ENCODE measurements around the gene PLA2G15. TPM values are rescaled to one million over a fixed set of nuclear protein-coding genes. Genes with fewer than 3 reads are reported as not detected.

The PLA2G15 gene
- polyA plus RNA-seq, 2 of the 4 experiments (the other 2 are of a cell fraction): 4.8 to 8.7 TPM

- no peak for FAIRE-seq
- 86% methylated on average over 4 of the region's 4 CpGs for WGBS (ENCODE audit: missing lambda C conversion rate)
- POLR2A ChIA-PET: no interaction called here
Measured at GRCh38 chr16:68217506-68217905, 27.7 kb upstream of the PLA2G15 start.

GRCh38 chr16:68219725-68220351, 25.3 kb upstream of the PLA2G15 start:
- H3K4me1 ChIP-seq: no peaks in the 10 kb centered on the region
- FAIRE-seq (no peak), ATAC-seq (no peak), DNase-seq (ENCODE audit: low read depth in 1 of 2, low spot score in 1 of 2) (no peak)
- CTCF ChIA-PET: interaction anchor here (0.9 to 4.8 kb wide), 3 partner anchors 8 to 20 kb away, joined by 3 to 25 read pairs (median 8); no protein-coding TSS in a partner anchor
- 0 out of 6 replicates have a peak overlapping the region, but pooled peaks of 1 of the 2 experiments have one; percentile 25 for H3K27ac ChIP-seq
- 0 out of 3 replicates have a peak overlapping the region, but pooled peaks have one; percentile 36 for H3K4me2 ChIP-seq
- no peak overlapping the region for H3K4me3 ChIP-seq
- WGBS (ENCODE audit: missing lambda C conversion rate): 90% methylated on average over 6 of the region's 6 CpGs
- POLR2A ChIA-PET: no interaction called here
- H3K9me3 ChIP-seq: no peaks in the 10 kb centered on the region
- TF ChIP-seq CHD2 (IDR thresholded peaks at IDR 0.05; ENCODE audit: low read length, partially characterized antibody) (no peak), PHF8 (IDR thresholded peaks at IDR 0.05; ENCODE audit: borderline replicate concordance, low read depth) (no peak), CBX2 (IDR thresholded peaks at IDR 0.05; ENCODE audit: borderline replicate concordance, low read depth) (no peak), RCOR1 (IDR thresholded peaks at IDR 0.05; ENCODE audit: low read depth, low read length) (no peak), ZSCAN20 (CRISPR knock-in tag; IDR thresholded peaks at IDR 0.05) (no peak), RAD21 (conservative IDR thresholded peaks at IDR 0.05 in 1 of 2, IDR thresholded peaks at IDR 0.05 in 1 of 2) (no peak), ZFP36 (IDR thresholded peaks at IDR 0.05; ENCODE audit: borderline replicate concordance, partially characterized antibody) (no peak), HOXB5 (CRISPR knock-in tag; IDR thresholded peaks at IDR 0.05) (no peak), REST (IDR thresholded peaks at IDR 0.05) (no peak), EHF (CRISPR knock-in tag; IDR thresholded peaks at IDR 0.05) (no peak), MAX (IDR thresholded peaks at IDR 0.05) (no peak)

More at GRCh38 chr16:68217506-68217905, 27.7 kb upstream of the PLA2G15 start:
- Histone ChIP-seq H3K4me1 (no peaks in the 10 kb centered on the region), H3K9me3 (no peaks in the 10 kb centered on the region), H3K27ac (no peak overlapping the region), H3K4me2 (no peak overlapping the region), H3K4me3 (no peak overlapping the region)
- no peak for ATAC-seq
- TF ChIP-seq USF2 (IDR thresholded peaks at IDR 0.05) (no peak), JUNB (IDR thresholded peaks at IDR 0.05) (no peak), E2F6 (IDR thresholded peaks at IDR 0.05; ENCODE audit: borderline replicate concordance, low read depth) (no peak), FOSL2 (IDR thresholded peaks at IDR 0.05) (no peak), FOSL2 (CRISPR knock-in tag; IDR thresholded peaks at IDR 0.05) (no peak), TFCP2L1 (CRISPR knock-in tag; IDR thresholded peaks at IDR 0.05) (no peak), CBX2 (IDR thresholded peaks at IDR 0.05; ENCODE audit: borderline replicate concordance, low read depth) (no peak), BHLHE40 (IDR thresholded peaks at IDR 0.05; ENCODE audit: low read depth, low read length) (no peak), ZC3H11A (IDR thresholded peaks at IDR 0.05) (no peak), ATOH8 (CRISPR knock-in tag; IDR thresholded peaks at IDR 0.05; ENCODE audit: low read depth) (no peak), EP300 (IDR thresholded peaks at IDR 0.05) (no peak), ZNF302 (CRISPR knock-in tag; IDR thresholded peaks at IDR 0.05) (no peak), CTCF (IDR thresholded peaks at IDR 0.05) (no peak), TP53 (CRISPR knock-in tag; IDR thresholded peaks at IDR 0.05) (no peak), HOXB13 (CRISPR knock-in tag; IDR thresholded peaks at IDR 0.05; ENCODE audit: low read depth) (no peak), HES2 (IDR thresholded peaks at IDR 0.05) (no peak)
- no peak for DNase-seq (ENCODE audit: low read depth in 1 of 2, low spot score in 1 of 2)
- CTCF ChIA-PET: interaction anchor here (0.6 to 4.8 kb wide), 5 partner anchors 11 to 150 kb away, joined by 3 to 25 read pairs (median 11); no protein-coding TSS in a partner anchor
